Spleen (tissue), 7 donors: Measurements from ENCODE around the gene VAMP2.
A peak's percentile ranks its signal among the peaks of the same experiment; 100 is the strongest.

Source experiments
- CTCF ChIP-seq, 11 experiments: fragments of 200-600 bp in 7 of 11; fragments of 450-650 bp in 4 of 11; sonication (generic) in 4 of 11; IDR thresholded peaks in 8 of 11; conservative IDR thresholded peaks in 3 of 11; 1 replicate in 7 of 11; 2 replicates in 4 of 11; pipeline versions ENCODE4 v1.4.0 to v1.8.0; 2016 to 2021; ENCODE audit warnings: antibody characterized with exemption in 11 of 11, inconsistent platforms in 4 of 11, mild to moderate bottlenecking in 1 of 11
- POLR2A ChIP-seq, 3 donors: fragments of 450-650 bp; IDR thresholded peaks; one replicate each; pipeline ENCODE4 v1.5.1; 2017; ENCODE audit warnings: antibody characterized with exemption in 3 of 3, mild to moderate bottlenecking in 1 of 3
- donor health status: DM: no; HTN: no; CAD: no; lungs with moderate emphysema.
- donor health status: DM: no; HTN: no; CAD: no.
- donor health status: DM: no; HTN: no; CAD: no.

- TF ChIP-seq CTCF (IDR thresholded peaks at IDR 0.05 in 8 of 11, conservative IDR thresholded peaks at IDR 0.05 in 3 of 11) (no peak), POLR2A (IDR thresholded peaks at IDR 0.05) (peak in 2 of 3 donors; percentile 4 to 53)
Measured at GRCh38 chr17:8151641-8152111, 11.1 kb downstream of the VAMP2 start.
